Measurements from ENCODE around the gene PLEKHA1.

Gene PLEKHA1

DNA sequence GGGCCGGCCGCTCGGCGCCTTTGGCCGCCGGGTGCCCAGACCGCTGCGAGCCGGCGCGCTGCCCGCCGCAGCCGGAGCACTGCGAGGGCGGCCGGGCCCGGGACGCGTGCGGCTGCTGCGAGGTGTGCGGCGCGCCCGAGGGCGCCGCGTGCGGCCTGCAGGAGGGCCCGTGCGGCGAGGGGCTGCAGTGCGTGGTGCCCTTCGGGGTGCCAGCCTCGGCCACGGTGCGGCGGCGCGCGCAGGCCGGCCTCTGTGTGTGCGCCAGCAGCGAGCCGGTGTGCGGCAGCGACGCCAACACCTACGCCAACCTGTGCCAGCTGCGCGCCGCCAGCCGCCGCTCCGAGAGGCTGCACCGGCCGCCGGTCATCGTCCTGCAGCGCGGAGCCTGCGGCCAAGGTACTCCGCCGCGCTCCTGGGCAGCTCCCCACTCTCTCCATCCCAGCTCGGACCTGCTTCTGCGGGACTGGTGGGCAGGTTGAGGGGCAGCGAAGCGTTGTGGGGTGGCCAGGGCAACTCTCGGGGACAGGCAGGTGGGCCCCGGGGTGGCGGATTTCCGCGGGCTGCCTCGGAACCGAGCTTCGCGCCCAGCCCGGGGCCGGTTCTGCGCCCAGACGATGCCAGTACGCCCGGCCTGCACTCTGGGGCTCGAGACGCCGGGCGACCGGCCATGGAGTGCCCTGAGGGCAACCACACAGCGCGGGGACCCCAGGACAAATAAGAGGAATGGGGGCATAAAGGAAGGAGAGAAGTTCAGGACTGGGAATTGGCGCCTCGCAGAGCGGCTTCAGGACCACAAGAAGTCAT is 87.4 kb downstream of the PLEKHA1 start:
- no peak for DNase-seq (ENCODE audit: low spot score)

- DNase-seq (ENCODE audit: low spot score) = no peak
Observed at GRCh38 chr10:122462533-122463465, 88.3 kb downstream of the PLEKHA1 start.

GRCh38 chr10:122463466-122464249 is 89.2 kb downstream of the PLEKHA1 start:
- no peak for DNase-seq (ENCODE audit: low spot score)

DNA sequence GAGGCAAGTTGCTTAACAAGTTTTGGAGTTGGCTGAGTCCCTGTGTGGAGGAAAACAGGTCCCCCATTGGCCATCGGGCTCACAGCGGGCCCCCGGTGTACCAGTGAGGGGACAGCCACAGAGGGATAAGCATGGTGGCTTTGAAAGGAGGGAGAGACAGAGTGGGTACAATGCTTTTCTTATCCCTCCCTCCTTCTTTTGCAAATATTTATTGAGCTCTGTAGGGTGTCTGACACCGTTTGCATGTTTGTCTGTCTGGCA is 89.7 kb downstream of the PLEKHA1 start:
- no peak for DNase-seq (ENCODE audit: low spot score)

GRCh38 chr10:122464586-122464985 is 90.1 kb downstream of the PLEKHA1 start:
- DNase-seq (ENCODE audit: low spot score) = no peak

DNA sequence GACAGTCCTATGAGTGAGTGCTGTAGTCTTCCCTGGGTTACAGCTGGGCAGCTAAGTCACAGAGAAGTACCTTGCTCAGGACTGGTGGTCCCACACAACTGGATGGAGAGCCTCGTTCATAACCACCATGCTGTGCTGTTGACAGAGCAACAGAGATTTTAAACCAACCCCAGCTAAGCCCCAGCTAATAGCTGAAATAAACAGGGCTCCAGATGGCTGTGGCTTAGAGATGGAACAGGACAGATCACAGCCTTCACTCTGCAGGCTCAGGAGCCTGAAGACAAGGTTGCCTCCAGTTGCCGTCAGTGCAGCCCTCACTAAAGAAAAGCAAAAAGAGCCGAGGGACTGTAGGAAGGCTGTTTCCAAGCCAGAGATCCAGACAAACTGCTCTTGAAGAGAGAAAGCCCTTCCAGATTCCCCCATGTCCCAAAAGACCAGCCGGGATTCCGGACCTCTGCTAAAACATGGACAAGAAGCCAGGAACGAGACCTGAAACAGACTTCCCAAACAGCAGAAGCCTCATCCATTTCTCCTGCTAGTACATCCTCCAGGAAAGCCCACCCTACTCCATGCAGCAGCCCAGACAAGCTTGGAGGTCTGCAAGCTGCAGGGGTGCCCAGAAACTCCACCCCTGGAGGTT is 91.0 kb downstream of the PLEKHA1 start:
- DNase-seq (ENCODE audit: low spot score) = no peak

DNA sequence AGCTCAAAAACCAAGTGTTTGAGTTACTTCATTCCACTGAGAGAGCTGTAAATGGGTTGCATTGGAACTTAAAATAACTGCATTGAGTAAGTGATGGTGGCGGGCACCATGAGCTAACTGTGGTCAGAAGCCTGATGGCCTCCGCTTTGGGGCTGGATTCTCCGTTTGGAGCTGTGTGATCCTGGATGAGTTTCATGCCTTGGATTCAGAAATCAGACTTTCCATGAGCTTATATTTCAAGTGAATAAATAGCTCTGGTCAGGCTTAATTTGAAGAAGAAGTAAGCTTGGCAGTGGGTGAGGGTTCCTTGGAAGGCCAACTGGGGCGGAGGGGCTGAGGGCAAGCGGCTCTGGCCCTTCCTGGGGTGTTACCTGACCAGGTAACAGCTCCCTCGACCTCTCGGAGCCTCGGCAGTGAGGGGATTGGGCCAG is 92.5 kb downstream of the PLEKHA1 start:
- DNase-seq (ENCODE audit: low spot score) = no peak

GRCh38 chr10:122467701-122468100 is 93.2 kb downstream of the PLEKHA1 start:
- DNase-seq (ENCODE audit: low spot score) = no peak

- no peak for DNase-seq (ENCODE audit: low spot score)
Observed at GRCh38 chr10:122468307-122468925, 93.9 kb downstream of the PLEKHA1 start.

DNA sequence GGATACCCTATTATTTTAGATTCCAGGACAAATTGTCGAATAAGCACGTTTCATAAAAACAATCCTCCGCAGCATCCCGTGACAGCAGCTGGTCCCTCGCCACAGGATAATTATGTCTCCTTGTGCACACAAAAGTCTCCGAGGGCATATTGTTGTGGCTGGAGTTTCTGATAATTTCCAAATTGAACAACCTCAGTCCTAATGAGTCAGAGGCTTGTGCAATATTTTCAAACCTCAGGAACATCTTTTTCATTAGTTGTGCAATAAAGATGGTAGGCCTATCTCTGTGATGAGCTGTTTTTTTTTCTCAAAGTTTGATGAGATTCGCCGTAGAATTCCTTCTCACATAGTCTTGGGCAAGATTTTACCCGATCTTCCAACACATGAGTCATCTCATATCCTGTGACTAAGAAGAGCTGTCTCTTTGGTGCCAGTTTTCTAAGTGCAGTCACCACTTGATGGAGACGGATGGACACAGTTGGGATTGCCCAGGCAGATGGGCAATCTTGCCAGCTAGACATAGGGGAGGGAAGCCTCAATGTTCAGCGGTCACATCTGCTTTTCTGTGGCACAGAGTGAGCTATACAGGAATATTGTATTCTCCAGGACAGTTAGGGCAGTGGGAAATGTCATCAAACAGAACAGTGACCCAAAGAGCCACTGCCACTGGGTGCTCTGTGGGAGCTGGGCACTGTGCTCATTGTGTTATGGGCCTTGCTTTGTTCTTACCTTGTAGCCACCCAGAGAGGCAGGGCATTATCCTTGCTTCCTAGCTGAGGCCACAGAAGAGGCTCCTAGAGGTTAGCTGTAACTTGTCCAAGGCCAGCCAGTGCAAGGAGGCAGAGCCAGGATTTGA is 94.6 kb downstream of the PLEKHA1 start:
- DNase-seq (ENCODE audit: low spot score) = no peak

- DNase-seq (ENCODE audit: low spot score) = no peak
Observed at GRCh38 chr10:122469848-122470247, 95.3 kb downstream of the PLEKHA1 start.

- no peak for DNase-seq (ENCODE audit: low spot score)
Observed at GRCh38 chr10:122471531-122472177, 97.1 kb downstream of the PLEKHA1 start.

GRCh38 chr10:122473116-122473515 is 98.6 kb downstream of the PLEKHA1 start:
- no peak for DNase-seq (ENCODE audit: low spot score)

DNA sequence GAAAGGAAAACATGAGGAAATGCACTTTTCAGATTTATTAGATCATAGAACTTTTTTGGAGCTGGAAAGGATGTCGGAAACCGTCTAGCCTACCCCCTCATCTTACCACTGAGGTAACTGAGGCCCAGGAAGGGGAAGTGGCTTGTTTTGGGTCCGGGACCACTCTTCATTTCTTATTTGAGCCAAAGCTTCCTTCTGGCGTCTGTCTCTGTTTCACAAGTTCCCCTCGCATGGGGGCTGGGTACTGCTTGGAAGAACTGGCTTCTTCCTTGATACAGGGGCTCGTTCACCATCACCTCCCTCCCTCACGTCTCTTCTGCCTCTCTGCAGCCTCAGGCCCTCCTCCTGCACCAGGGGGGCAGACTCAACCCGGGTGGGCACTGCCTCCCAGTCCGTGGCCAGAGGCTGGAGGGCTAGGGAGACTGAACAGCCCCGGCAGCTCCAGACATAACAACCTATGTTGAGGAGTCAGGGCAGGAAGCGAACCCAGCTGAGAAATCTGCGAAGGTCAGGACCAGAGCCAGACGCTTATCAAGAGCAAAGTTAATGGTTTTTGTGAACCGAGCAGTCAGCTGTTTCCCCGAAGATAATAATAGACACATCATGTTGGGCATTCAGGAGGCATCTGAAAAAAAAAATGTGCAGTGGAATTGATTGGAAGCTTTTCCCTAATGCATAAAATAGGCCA is 99.8 kb downstream of the PLEKHA1 start:
- DNase-seq (ENCODE audit: low spot score) = no peak

DNA sequence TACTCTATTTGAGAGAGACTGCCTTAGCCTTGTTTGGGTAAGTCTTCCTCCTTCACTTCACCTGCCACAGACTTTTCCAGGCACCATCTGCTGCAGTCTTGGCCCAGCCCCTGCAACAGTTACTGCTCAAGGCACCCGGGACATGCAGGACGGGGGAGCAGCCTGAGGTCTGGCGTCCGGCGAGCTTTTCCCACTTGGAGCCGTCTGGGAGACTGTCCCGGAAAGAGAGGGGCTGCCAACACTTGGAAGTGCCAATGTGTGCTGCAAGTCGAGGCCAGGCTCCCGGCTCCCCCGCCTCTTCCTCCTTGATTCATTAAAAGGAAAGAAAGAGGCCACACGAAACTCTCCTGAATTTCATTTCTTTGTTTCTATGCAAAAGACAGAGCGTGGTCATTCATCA is 100.6 kb downstream of the PLEKHA1 start:
- no peak for DNase-seq (ENCODE audit: low spot score)

DNA sequence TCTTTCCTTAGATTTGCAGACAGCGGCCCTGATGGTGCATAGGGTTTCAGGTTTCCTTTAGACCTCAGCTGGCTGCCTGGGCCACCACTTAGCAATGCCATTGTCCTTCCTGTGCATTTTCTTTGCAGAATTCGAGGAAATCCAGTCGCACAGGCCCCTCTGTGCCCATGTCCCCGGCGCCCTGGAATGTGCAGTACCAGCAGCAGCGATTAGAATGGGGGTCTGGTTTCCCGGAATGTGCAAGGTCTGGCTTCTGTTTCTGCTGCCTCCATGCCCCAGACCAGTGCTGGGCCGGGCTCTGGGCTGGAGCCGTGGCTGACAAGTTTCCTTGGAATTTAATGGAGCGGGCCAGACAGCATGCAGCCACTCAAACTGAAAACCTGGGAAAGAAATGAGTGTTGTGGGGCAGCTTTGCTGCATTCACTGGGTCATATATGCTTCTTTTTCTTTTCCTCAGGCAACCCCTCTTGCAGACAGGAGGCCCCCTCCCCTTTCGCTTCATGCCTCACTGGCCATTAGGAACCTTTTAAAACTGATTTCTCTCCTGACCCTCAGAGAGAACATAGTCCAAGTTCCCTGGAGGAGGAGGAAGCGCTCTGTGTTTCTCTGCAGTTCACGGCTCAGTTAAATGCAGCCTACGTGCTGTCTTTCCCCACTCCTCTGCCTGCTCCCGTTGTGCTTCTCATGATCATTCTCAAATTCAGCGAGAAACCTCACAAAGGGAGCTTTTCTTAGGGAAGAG is 101.3 kb downstream of the PLEKHA1 start:
- DNase-seq (ENCODE audit: low spot score) = no peak

DNA sequence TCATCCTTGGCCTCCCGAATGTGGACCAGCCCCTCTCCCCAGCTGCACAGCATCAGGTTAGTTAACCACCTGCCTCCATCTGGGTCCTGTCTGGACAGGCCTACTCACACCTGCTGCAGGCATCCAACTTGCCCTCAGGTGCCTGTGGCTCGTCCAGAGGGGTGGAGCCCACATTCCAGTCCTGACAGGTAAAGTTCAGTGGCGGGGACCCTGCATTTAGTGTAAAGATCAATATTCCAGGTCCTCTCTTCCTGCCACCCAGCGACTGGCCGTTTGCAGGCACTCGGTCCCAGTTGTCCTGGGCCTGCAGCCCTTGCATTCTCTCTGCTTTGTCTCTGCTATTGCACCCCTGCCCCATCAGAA is 101.8 kb downstream of the PLEKHA1 start:
- DNase-seq (ENCODE audit: low spot score) = no peak

GRCh38 chr10:122477436-122477835 is 102.9 kb downstream of the PLEKHA1 start:
- DNase-seq (ENCODE audit: low spot score) = no peak

DNA sequence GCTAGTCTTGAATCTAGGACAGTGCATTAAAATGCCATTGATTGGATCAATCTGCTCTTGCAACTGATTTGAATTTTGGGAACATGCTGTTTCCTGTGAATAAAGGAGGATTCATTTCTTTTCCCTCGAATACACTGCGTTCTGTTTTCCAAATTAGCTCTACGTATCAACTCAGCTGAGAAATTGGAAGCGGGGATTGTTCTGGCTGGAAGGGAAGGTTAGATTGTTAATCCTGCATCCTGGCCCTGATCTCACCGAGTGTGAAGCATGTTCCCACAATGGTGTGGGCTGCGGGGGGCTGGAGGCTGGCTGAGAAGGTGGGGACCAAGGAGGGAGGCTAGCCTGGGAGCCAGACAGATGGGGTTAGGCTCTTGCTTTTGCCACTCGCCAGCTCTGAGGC is 104.5 kb downstream of the PLEKHA1 start:
- no peak for DNase-seq (ENCODE audit: low spot score)

Data from CD4-positive, alpha-beta T cell treated with Interleukin-2 at 100 ng/mL for 4 hours (primary cell).